ENCODE measurements around the gene LIPJ.

The LIPJ gene

DNA sequence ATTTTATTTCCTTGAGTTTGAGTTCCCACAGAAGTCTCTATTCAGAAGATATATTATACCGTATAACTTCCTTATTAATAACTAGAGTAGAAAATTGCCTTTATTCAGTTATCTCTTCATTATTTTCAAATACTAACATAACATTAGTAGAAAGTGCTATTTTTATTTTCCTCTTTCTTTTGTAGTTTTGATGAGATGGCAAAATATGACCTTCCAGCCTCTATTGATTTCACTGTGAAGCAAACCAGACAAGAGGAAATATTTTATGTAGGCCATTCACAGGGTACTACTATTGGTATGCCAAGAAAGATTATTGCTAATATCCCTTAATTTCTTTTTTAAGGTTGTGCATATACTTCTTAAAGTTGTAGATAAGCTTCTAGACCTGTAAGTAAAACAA, 7.9 kb downstream of the LIPJ start:
- no peak for DNase-seq (ENCODE audit: low read depth in 2 of 2)

- DNase-seq (ENCODE audit: low read depth in 2 of 2) = no peak
Observed at GRCh38 chr10:88598055-88598454, 11.5 kb downstream of the LIPJ start.

- DNase-seq (ENCODE audit: low read depth in 2 of 2) = no peak
Observed at GRCh38 chr10:88608052-88608732, 21.6 kb downstream of the LIPJ start.

GRCh38 chr10:88608780-88609179, 22.2 kb downstream of the LIPJ start:
- DNase-seq (ENCODE audit: low read depth in 2 of 2) = no peak

DNA sequence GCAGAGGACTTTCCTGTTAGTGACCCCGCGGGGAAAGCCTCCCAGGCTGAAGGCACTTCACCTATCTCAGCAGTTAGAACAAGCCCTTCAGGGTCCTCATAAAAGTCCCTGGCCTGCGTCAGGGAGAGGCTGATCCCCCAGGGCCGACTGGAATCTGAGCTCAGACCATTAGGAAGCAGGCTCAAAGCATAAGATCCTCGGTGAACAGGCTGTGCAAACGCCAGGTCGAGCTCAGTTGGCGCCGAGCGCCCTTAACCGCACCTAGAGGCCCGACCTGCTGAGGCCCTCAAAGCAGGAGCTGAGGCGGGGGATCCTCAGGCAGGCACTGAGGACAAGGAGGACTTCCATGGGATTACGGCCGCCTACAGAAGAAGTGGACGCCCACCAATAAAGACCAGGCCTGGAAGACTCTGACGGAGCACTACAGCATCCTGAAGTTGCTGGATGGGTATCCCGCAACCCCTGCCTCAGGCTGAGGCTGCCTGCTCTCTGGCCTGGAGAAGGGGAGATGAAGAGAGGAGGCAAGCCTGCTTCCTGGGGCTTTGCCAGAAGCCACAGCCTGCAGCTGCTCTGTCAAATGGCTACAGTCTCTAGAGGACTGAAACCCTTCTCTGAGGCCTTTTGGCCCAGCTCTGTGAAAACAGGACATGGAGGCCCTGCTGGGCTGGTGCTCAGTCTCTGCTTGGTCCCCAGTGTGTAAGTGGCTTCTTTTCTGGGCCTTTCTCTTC, 29.9 kb downstream of the LIPJ start:
- no peak for DNase-seq (ENCODE audit: low read depth in 2 of 2)

DNA sequence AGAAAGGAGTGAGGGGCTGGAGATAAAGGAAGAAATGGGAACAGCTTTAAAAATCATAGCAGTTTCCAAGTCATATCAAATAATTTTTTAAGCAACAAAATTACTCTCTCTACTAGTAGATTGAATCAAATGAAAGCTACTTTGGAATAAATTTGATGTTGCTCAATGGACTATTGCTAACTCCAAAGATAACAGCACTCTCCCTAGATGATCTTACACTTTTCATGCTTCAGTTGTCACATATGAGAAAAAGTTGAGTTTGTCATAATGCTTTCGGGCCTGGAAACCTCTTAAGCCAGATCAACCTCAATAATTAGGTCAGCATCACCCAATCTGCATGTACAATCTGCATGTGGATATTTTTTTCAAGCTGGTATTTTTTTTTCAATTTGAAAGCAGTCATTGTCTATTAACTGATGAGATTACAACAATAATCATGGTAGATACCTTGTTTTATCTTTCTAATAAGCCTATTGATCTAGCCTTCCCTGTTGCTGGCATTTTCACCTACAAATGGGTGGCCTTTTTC, 31.3 kb downstream of the LIPJ start:
- DNase-seq (ENCODE audit: low read depth in 2 of 2) = no peak

- DNase-seq (ENCODE audit: low read depth in 2 of 2) = no peak
Observed at GRCh38 chr10:88618496-88618895, 31.9 kb downstream of the LIPJ start.

DNA sequence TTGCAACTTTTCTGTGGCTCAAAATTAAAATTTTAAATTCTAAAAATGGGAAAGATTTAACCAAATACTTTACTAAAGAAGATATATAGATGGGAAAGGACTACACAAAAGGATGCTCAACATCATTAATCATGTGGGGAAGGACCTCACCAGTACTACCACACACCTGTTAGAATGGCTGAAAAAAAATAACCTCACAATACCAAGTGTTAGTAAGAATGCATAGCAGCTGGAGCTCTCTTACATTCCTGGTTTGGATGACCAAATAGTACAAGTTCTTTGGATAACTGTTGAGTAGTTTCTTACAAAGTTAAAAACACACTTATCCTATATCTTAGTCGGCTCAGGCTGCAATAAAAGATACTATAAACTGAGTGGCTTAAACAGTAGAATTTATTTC, 33.9 kb downstream of the LIPJ start:
- DNase-seq (ENCODE audit: low read depth in 2 of 2) = no peak

GRCh38 chr10:88623835-88624234, 37.3 kb downstream of the LIPJ start:
- no peak for DNase-seq (ENCODE audit: low read depth in 2 of 2)

DNA sequence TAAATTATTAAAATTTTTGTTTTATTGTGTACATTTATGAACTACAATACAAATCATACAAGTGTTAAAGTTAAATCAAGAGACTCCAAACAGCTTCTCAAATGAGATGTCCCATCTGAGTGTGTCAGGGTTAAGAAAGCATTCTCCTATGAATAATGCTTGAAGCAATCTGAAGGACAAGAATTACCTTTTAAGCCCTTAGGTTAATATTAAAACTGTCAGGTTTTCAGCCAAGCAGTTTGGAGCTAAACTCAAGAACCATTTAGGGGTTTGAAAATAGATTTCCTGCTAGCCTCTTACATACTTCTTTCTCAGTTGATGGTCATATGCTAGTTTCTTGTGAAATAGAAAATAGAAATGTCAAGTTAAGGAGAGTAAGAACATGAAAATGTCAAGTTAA, 38.3 kb downstream of the LIPJ start:
- no peak for DNase-seq (ENCODE audit: low read depth in 2 of 2)

DNA sequence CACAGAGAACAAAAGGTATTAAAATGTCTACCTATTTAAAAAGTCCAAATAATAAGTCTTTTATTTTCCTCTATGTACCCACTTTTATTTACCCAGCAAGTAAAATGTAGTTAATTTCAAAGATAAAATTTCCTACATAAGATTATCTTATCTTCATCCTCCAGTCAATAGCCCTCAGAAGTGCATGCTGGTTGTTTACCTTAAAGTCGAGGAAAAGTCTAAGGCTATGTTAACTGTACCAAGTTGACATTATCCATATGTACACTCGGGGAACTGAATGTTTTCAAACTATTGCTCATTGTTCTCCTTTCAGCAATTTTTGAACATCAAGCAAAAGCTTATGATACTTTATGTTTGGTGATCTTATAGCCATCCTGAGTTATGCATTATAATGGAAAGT, 53.6 kb downstream of the LIPJ start:
- DNase-seq (ENCODE audit: low read depth in 2 of 2) = no peak

DNA sequence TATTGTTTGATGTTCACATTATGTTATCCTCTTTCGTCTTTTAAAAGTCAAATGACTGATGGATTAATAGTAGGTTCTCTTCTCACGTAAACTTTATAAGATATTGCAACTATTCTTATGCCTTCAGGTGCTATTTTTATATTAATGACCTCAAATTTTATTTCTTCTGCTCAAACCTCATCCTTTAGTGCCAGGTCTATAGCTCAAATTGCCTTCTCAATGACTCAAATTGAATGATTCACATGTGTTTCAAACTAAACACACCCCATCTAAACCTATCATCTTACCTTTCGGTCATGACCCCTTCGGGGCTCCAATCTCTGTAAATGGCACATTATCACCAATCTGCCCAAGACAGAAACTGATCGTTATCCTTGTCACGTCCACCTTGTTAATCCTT, 55.6 kb downstream of the LIPJ start:
- no peak for DNase-seq (ENCODE audit: low read depth in 2 of 2)

DNA sequence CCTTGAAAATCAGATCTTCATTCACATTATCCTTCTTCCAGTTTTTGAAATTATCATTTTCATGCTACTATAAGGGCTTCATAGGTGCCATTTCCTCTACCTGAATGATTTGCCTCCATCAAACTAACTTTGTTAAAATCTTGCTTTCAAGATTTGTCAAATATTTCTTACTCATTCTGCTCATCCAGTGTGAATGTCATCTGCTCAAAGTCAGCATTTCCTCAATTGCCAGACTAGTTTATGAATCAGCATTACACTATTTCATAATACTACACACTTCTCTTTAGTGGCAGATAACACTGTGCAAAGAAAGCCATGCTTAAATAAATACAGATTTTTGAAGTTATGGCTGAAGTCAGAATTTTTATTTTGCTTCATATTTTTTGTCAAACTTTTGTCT, 56.4 kb downstream of the LIPJ start:
- no peak for DNase-seq (ENCODE audit: low read depth in 2 of 2)

DNA sequence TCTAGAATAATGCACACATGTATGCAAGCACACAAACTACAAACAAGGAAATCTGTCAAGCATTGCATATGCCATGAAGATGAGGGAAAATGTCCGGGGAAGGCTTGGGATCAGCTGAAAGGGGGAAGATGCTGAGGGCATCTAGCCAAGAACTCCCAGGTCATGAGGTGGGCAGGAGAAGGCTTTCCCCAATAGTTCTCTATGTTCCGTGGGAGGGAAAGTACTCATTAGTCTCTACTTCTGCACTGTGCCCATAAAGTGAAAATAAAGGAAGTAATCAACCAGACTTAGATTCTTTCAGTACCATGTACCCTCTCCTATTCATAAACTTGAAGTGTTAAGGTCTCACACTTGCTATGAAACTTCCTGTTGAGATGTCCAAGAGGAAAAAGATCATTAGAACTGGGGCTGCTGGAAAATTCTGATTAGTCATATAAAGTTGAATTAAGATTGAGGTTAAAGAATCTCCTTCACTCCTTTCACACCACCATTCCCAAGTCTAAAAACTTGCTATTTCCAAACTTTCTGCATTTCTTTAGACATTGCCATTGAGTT, 60.6 kb downstream of the LIPJ start:
- no peak for DNase-seq (ENCODE audit: low read depth in 2 of 2)

DNA sequence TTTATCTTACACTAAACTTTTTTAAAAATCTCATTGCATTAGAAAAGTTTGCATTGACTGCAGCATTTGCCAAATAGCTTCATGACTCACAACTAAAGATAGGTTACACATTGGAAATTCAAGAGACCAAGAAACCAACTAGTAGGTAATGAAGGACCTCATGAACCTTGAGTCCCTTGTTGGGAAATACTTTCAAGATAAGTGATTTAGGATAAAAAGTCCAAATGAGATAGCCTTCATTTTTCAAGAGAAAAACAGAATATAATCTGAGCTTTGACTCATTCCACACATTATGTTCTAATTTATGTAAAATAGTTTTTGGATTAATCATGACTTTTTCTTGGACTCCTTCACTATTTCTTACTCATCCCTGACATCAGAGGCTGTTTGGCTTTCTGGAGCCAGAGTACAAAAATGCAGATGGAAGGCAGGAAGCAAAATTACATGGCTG, 64.6 kb downstream of the LIPJ start:
- no peak for DNase-seq (ENCODE audit: low read depth in 2 of 2)

DNA sequence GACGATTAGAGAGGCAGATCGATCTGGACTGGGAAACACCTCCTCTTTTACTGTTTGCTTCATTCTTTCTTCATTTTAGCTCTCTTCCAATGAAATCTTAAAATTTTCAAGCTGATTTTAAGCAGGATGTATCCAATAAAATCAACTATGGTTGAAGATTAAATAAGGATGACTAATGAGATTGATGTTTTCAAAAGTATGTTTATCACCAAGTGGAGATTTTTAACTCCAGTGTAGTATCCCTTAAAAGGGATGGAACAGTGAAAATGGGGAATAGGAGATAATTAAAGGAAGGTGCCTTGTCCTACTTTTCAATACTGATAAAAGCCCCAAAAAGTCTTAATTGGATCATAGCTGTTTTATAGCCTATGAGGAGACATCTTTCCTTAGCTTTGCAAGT, 66.1 kb downstream of the LIPJ start:
- no peak for DNase-seq (ENCODE audit: low read depth in 2 of 2)

Data from stimulated activated CD4-positive, alpha-beta T cell treated with anti-CD3 and anti-CD28 coated beads, Interleukin-1b, Interleukin-23, amount 100 ng/mL, for 1 hour (primary cell).